CD4-positive, alpha-beta T cell (primary cell): ENCODE measurements around the gene GPR157. TPM values are rescaled to one million over a fixed set of nuclear protein-coding genes. Genes with fewer than 3 reads are reported as not detected.
A peak's percentile ranks its signal among the peaks of the same experiment; 100 is the strongest.
"Not testable (repeated sequence)": the region's sequence is repeated elsewhere in the genome, so short reads cannot be mapped to it uniquely, and the experiment has no call there.

Experiments
- ATAC-seq: fragments of 200-7000 bp; cut with Tn5 transposase; one replicate; pipeline ENCODE4 v1.10.0; 2022; ENCODE audit warnings: mild to moderate bottlenecking; ENCODE audit not compliant: poor library complexity
- CTCF ChIA-PET: fragments of 350-600 bp; sonication (Branson Sonifier 250); formaldehyde crosslinking; loops from one replicate; lab custom pipeline; 2021; ENCODE audit warnings: antibody characterized with exemption, inconsistent platforms; lab: Charles Lee
- POLR2A ChIA-PET: fragments of 350-600 bp; sonication (Branson Sonifier 250); formaldehyde crosslinking; loops from one replicate; lab custom pipeline; 2021; ENCODE audit warnings: antibody characterized with exemption, inconsistent platforms; lab: Charles Lee
- DNase-seq, 14 experiments: peaks; one replicate each; pipeline ENCODE4 v3.0.0-alpha.2; 2013 to 2020; ENCODE audit warnings: mixed read lengths in 2 of 14
- H3K27ac ChIP-seq, 2 donors: one replicate each; pipeline versions ENCODE4 v1.5.1 to v1.7.0; 2013; ENCODE audit warnings: low read length in 2 of 2, low read depth in 1 of 2, mild to moderate bottlenecking in 1 of 2
- H3K27me3 ChIP-seq, 2 experiments: 1 replicate in 1 of 2; 2 replicates in 1 of 2; pipeline versions ENCODE4 v1.6.1 to v1.7.0; 2013; ENCODE audit warnings: low read length in 2 of 2, control low read depth in 1 of 2, mild to moderate bottlenecking in 1 of 2, moderate library complexity in 1 of 2; ENCODE audit not compliant: insufficient read depth in 2 of 2, control insufficient read depth in 1 of 2
- H3K36me3 ChIP-seq: one replicate; pipeline ENCODE4 v1.6.1; 2013; ENCODE audit warnings: low read length, control low read depth; ENCODE audit not compliant: insufficient read depth
- H3K4me1 ChIP-seq: one replicate; pipeline ENCODE4 v1.6.1; 2013; ENCODE audit warnings: low read length, control low read depth; ENCODE audit not compliant: insufficient read depth
- H3K4me3 ChIP-seq: one replicate; pipeline ENCODE4 v1.5.1; 2013; ENCODE audit warnings: mild to moderate bottlenecking, low read length, moderate library complexity
- H3K9me3 ChIP-seq, 2 experiments: 1 replicate in 1 of 2; 2 replicates in 1 of 2; pipeline versions ENCODE4 v1.6.1 to v1.7.0; 2013; ENCODE audit warnings: low read length in 2 of 2, mild to moderate bottlenecking in 2 of 2, control low read depth in 1 of 2, moderate library complexity in 1 of 2; ENCODE audit not compliant: control insufficient read depth in 1 of 2, insufficient read depth in 1 of 2
- H3K27ac Mint-ChIP-seq: one replicate; pipeline ENCODE4 v1.8.0; 2020; ENCODE audit warnings: mixed read lengths
- H3K27me3 Mint-ChIP-seq: one replicate; pipeline ENCODE4 v1.8.0; 2021; ENCODE audit warnings: mixed read lengths
- H3K36me3 Mint-ChIP-seq: one replicate; pipeline ENCODE4 v1.8.0; 2021; ENCODE audit warnings: low read depth, mixed read lengths
- H3K4me1 Mint-ChIP-seq: one replicate; pipeline ENCODE4 v1.8.0; 2021; ENCODE audit warnings: low read depth, mixed read lengths
- H3K4me3 Mint-ChIP-seq: one replicate; pipeline ENCODE4 v1.8.0; 2020; ENCODE audit warnings: mild to moderate bottlenecking, mixed read lengths
- H3K9me3 Mint-ChIP-seq: one replicate; pipeline ENCODE4 v1.8.0; 2020; ENCODE audit warnings: mixed read lengths
- intact Hi-C, 2 experiments: fragments of 100-400 bp; cut with DNase I in 1 of 2; cut with micrococcal nuclease in 1 of 2; formaldehyde crosslinking; loops; one replicate each; pipeline versions ENCODE4 v1.15.1 to v1.9.0; 2023 to 2025; cut with DNase I, micrococcal nuclease
- total RNA-seq, 174 experiments: library from RNA in 2 of 174; stranded (reverse) in 2 of 174; gene quantifications; one replicate each; pipeline ENCODE4 v1.2.3 and lab custom pipeline; 2021 to 2026
- TF ChIP-seq, protein P1 (sequence below): fragments of 200-600 bp; IDR thresholded peaks from one replicate; pipeline ENCODE4 v1.8.0; 2022; ENCODE audit warnings: antibody characterized with exemption, mild to moderate bottlenecking

The GPR157 gene
- total RNA-seq, 2 experiments from 2014 or later, result 2.1 to 5.1 TPM

DNA sequence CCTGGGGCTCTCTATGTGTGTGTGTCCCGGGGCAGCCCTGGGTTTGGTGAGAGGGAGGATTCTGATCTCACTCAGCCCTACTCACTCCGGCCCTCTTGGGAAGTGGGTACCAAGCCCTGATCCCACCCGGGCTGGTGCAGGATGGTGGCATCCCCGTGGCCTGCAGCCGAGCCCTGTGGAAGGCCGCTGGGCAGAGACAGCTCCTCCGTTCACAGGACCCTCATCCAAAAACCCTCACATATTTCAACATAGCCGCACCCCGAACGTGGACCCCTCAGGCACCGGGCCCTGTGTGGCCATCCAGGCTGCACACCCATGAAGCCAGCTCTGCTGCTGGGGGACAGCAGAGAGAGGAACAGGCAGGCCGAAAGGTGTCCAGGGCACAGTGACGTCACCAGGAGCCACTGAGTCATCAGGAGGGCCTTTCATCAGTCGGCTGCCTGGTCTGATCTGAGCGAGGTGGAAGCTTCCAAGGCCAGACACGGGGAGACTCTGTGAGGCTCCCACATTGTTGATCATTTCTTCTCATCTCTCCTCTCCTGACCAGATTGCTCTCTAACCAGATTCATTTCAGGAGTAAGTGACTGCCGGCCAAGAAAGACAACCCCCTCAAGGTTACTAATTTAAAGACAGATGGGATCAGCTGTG is 16.2 kb upstream of the GPR157 start:
- Mint-ChIP-seq H3K36me3 (no peaks in the 10 kb centered on the region), H3K4me1 (peaks cover 4% of the 10 kb centered on the region), H3K27me3 (no peaks in the 10 kb centered on the region), H3K27ac (no peak overlapping the region), H3K9me3 (no peaks in the 10 kb centered on the region), H3K4me3 (no peak overlapping the region)
- Histone ChIP-seq H3K4me1 (peaks cover 4% of the 10 kb centered on the region), H3K4me3 (no peak overlapping the region), H3K36me3 (no peaks in the 10 kb centered on the region), H3K27me3 (no peaks in the 10 kb centered on the region), H3K9me3 (no peaks in the 10 kb centered on the region), H3K27ac (no peak overlapping the region)
- TF ChIP-seq, protein P1, sequence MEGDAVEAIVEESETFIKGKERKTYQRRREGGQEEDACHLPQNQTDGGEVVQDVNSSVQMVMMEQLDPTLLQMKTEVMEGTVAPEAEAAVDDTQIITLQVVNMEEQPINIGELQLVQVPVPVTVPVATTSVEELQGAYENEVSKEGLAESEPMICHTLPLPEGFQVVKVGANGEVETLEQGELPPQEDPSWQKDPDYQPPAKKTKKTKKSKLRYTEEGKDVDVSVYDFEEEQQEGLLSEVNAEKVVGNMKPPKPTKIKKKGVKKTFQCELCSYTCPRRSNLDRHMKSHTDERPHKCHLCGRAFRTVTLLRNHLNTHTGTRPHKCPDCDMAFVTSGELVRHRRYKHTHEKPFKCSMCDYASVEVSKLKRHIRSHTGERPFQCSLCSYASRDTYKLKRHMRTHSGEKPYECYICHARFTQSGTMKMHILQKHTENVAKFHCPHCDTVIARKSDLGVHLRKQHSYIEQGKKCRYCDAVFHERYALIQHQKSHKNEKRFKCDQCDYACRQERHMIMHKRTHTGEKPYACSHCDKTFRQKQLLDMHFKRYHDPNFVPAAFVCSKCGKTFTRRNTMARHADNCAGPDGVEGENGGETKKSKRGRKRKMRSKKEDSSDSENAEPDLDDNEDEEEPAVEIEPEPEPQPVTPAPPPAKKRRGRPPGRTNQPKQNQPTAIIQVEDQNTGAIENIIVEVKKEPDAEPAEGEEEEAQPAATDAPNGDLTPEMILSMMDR, result no peak
- DNase-seq, result peak in 2 of 14 experiments; percentile 12 to 27
- intact Hi-C loops, result no loop called here
- ATAC-seq, result no peak
- CTCF ChIA-PET, result no interaction called here
- POLR2A ChIA-PET, result no interaction called here

DNA sequence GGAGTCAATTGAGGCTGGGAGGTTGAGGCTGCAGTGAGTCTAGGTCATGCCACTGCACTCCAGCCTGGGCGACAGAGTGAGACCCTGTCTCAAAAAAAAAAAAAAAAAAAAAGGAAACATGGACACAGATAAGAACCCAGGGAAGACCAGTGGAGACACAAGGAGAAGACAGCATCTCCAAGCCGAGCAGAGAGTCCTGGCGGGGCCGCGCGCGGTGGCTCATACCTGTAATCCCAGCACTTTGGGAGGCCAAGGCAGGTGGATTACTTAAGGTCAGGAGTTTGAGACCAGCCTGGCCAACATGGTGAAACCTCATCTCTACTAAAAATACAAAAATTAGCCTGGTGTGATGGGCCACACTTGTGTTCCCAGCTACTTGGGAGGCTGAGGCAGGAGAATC is 15.6 kb upstream of the GPR157 start:
- H3K4me3 ChIP-seq, intact Hi-C loops, DNase-seq, H3K27me3 ChIP-seq, H3K27me3 Mint-ChIP-seq, H3K4me1 Mint-ChIP-seq, ATAC-seq, POLR2A ChIA-PET, H3K9me3 ChIP-seq, CTCF ChIA-PET, H3K36me3 ChIP-seq, H3K36me3 Mint-ChIP-seq, H3K27ac ChIP-seq, H3K4me3 Mint-ChIP-seq, H3K27ac Mint-ChIP-seq, H3K4me1 ChIP-seq, H3K9me3 Mint-ChIP-seq: not testable (repeated sequence)

DNA sequence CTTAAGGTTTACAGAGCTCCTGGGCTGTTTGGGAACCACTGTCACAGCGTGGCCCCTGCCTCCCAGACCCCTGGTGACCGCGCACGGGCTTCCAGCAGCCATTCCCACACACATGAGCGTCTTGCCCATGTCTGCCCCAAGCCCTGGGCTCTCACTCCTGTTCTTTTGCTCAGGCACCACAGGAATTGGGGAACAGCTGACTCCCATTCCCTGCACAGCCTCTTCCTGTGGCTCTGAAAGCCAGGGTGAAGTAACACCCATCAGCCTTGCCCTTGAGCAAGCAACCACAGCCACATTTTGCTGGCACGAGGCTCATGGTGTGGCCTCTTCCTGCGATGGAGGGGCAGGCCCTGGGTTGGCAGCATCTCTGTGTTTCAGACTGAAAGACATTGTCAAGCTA is 14.3 kb upstream of the GPR157 start:
- ChIA-PET POLR2A (no interaction called here), CTCF (interaction anchor here (1.0 kb wide), 1 partner anchor 33 kb away, joined by 6 read pairs; no protein-coding TSS in a partner anchor)
- TF ChIP-seq, protein P1, result no peak
- Mint-ChIP-seq H3K27ac (no peak overlapping the region), H3K36me3 (no peaks in the 10 kb centered on the region), H3K27me3 (no peaks in the 10 kb centered on the region), H3K4me1 (peaks cover 4% of the 10 kb centered on the region), H3K9me3 (no peaks in the 10 kb centered on the region), H3K4me3 (no peak overlapping the region)
- peaks cover 4% of the 10 kb centered on the region for H3K4me1 ChIP-seq
- no peak overlapping the region for H3K4me3 ChIP-seq
- H3K27me3 ChIP-seq, result no peaks in the 10 kb centered on the region
- H3K36me3 ChIP-seq, result no peaks in the 10 kb centered on the region
- no peaks in the 10 kb centered on the region for H3K9me3 ChIP-seq
- H3K27ac ChIP-seq, result no peak overlapping the region
- DNase-seq, result peak in 2 of 14 experiments; percentile 14 to 26
- intact Hi-C loops, result loop anchor here in 1 of 2 experiments (2.0 kb wide), 2 partner anchors 54 to 348 kb away; no protein-coding TSS in a partner anchor
- no peak for ATAC-seq

GRCh38 chr1:9139930-9140329 is 11.0 kb upstream of the GPR157 start:
- Histone ChIP-seq H3K4me3 (no peak overlapping the region), H3K9me3 (no peaks in the 10 kb centered on the region), H3K36me3 (no peaks in the 10 kb centered on the region), H3K27ac (no peak overlapping the region), H3K27me3 (no peaks in the 10 kb centered on the region), H3K4me1 (peaks cover 4% of the 10 kb centered on the region)
- no peak for ATAC-seq
- Mint-ChIP-seq H3K4me1 (peaks cover 4% of the 10 kb centered on the region), H3K4me3 (no peak overlapping the region), H3K36me3 (no peaks in the 10 kb centered on the region), H3K27ac (no peak overlapping the region), H3K9me3 (no peaks in the 10 kb centered on the region), H3K27me3 (no peaks in the 10 kb centered on the region)
- POLR2A ChIA-PET, result no interaction called here
- intact Hi-C loops, result no loop called here
- CTCF ChIA-PET, result no interaction called here
- DNase-seq, result no peak
- TF ChIP-seq, protein P1, result no peak
